IMR-90 (cell line): Measurements from ENCODE around the gene WDR62. TPM values are rescaled to one million over a fixed set of nuclear protein-coding genes. Genes with fewer than 3 reads are reported as not detected.

Experiments used
- ATAC-seq: fragments of 200-7000 bp; cut with Tn5 transposase; 2 replicates; pipeline ENCODE4 v1.9.1; 2020; ENCODE audit warnings: low read depth, mild to moderate bottlenecking, moderate library complexity
- BruUV-seq: library from RNA; stranded (reverse); fragments of 400-500 nt; replicated peaks from 2 replicates; lab custom pipeline; 2021; lab: Mats Ljungman, UMichigan
- CTCF ChIA-PET: fragments of 300-600 bp; formaldehyde crosslinking; extraction: SDS; loops from one replicate; lab custom pipeline; 2021; ENCODE audit warnings: antibody characterized with exemption; lab: Yijun Ruan, JAX
- POLR2A ChIA-PET: fragments of 300-600 bp; sonication (Branson Sonifier 250); formaldehyde crosslinking; loops from one replicate; lab custom pipeline; 2022; ENCODE audit warnings: antibody characterized with exemption; ENCODE audit not compliant: unreplicated experiment; lab: Charles Lee
- DNase-seq: peaks from one replicate; pipeline ENCODE4 v3.0.0; 2013
- H2AFZ ChIP-seq: replicated peaks from 2 replicates; pipeline ENCODE3; 2013; ENCODE audit warnings: low read length, mild to moderate bottlenecking; ENCODE audit not compliant: poor library complexity
- H2AK5ac ChIP-seq: 2 replicates; pipeline ENCODE4 v1.6.1; 2013; ENCODE audit warnings: low read depth, low read length, inconsistent platforms
- H2AK9ac ChIP-seq: replicated peaks from 2 replicates; pipeline ENCODE3; 2013; ENCODE audit warnings: mild to moderate bottlenecking, low read depth, low read length, moderate library complexity; ENCODE audit not compliant: poor library complexity
- H2BK120ac ChIP-seq: 2 replicates; pipeline ENCODE4 v1.6.1; 2013; ENCODE audit warnings: low read depth, low read length, inconsistent platforms
- H2BK15ac ChIP-seq: 3 replicates; pipeline ENCODE4 v1.6.1; 2013; ENCODE audit warnings: low read depth, low read length, inconsistent platforms
- H2BK20ac ChIP-seq: 2 replicates; pipeline ENCODE4 v1.6.1; 2013; ENCODE audit warnings: low read depth, mild to moderate bottlenecking, inconsistent platforms, low read length, moderate library complexity
- H2BK5ac ChIP-seq: 2 replicates; pipeline ENCODE4 v1.6.1; 2013; ENCODE audit warnings: mild to moderate bottlenecking, low read depth, low read length, inconsistent platforms; ENCODE audit not compliant: poor library complexity, severe bottlenecking
- H3K14ac ChIP-seq: replicated peaks from 2 replicates; pipeline ENCODE4 v1.6.1; 2013; ENCODE audit warnings: low read depth, low read length, inconsistent platforms
- H3K18ac ChIP-seq: 2 replicates; pipeline ENCODE4 v1.6.1; 2013; ENCODE audit warnings: low read depth, low read length, control low read depth
- H3K23ac ChIP-seq: 2 replicates; pipeline ENCODE4 v1.6.1; 2013; ENCODE audit warnings: low read depth, low read length, inconsistent platforms
- H3K27ac ChIP-seq: 2 replicates; pipeline ENCODE4 v1.5.1; 2013; ENCODE audit warnings: mild to moderate bottlenecking, control low read depth, low read length; ENCODE audit not compliant: insufficient read depth
- H3K27me3 ChIP-seq: 2 replicates; pipeline ENCODE4 v1.6.1; 2013; ENCODE audit warnings: low read length; ENCODE audit not compliant: control insufficient read depth, insufficient read depth
- H3K36me3 ChIP-seq: 2 replicates; pipeline ENCODE4 v1.6.1; 2013; ENCODE audit warnings: low read length, mixed read lengths; ENCODE audit not compliant: control insufficient read depth, insufficient read depth
- H3K4ac ChIP-seq: 2 replicates; pipeline ENCODE4 v1.6.1; 2013; ENCODE audit warnings: low read depth, low read length, inconsistent platforms
- H3K4me1 ChIP-seq: 2 replicates; pipeline ENCODE4 v1.6.1; 2013; ENCODE audit warnings: low read length, mixed read lengths; ENCODE audit not compliant: control insufficient read depth, insufficient read depth
- H3K4me2 ChIP-seq: 2 replicates; pipeline ENCODE4 v1.6.1; 2013; ENCODE audit warnings: low read depth, mild to moderate bottlenecking, control low read depth, low read length, moderate library complexity
- H3K4me3 ChIP-seq: 2 replicates; pipeline ENCODE4 v1.5.1; 2013; ENCODE audit warnings: low read depth, mild to moderate bottlenecking, control low read depth, low read length, moderate library complexity; ENCODE audit not compliant: insufficient read depth
- H3K56ac ChIP-seq: 2 replicates; pipeline ENCODE4 v1.6.1; 2013; ENCODE audit warnings: low read length, inconsistent platforms; ENCODE audit not compliant: insufficient read depth; ENCODE audit errors: extremely low read depth
- H3K79me1 ChIP-seq, 2 experiments: 2 replicates each; pipeline ENCODE4 v1.6.1; 2013; ENCODE audit warnings: low read length in 2 of 2, inconsistent platforms in 1 of 2, low read depth in 1 of 2
- H3K9ac ChIP-seq: 2 replicates; pipeline ENCODE4 v1.6.1; 2013; ENCODE audit warnings: low read depth, low read length, control low read depth
- H3K9me1 ChIP-seq: 2 replicates; pipeline ENCODE4 v1.6.1; 2013; ENCODE audit warnings: low read length, inconsistent platforms; ENCODE audit not compliant: insufficient read depth
- H3K9me3 ChIP-seq: 2 replicates; pipeline ENCODE4 v1.6.1; 2013; ENCODE audit warnings: low read length; ENCODE audit not compliant: control insufficient read depth, insufficient read depth
- H4K20me1 ChIP-seq: 2 replicates; pipeline ENCODE4 v1.6.1; 2013; ENCODE audit warnings: low read length, inconsistent platforms; ENCODE audit not compliant: insufficient read depth
- H4K5ac ChIP-seq: 2 replicates; pipeline ENCODE4 v1.6.1; 2013; ENCODE audit warnings: mild to moderate bottlenecking, low read depth, low read length, control low read depth
- H4K8ac ChIP-seq, 2 experiments: 2 replicates each; pipeline ENCODE4 v1.6.1; 2013; ENCODE audit warnings: low read depth in 2 of 2, low read length in 2 of 2, control low read depth in 1 of 2, inconsistent platforms in 1 of 2
- H4K91ac ChIP-seq: 2 replicates; pipeline ENCODE4 v1.6.1; 2013; ENCODE audit warnings: low read depth, low read length, inconsistent platforms; ENCODE audit not compliant: insufficient read depth
- CEBPB ChIP-seq: IDR thresholded peaks from 2 replicates; pipeline ENCODE4 v1.6.1; 2012; ENCODE audit warnings: low read depth, low read length, improper control_type of control experiment
- MAFK ChIP-seq: IDR thresholded peaks from 2 replicates; pipeline ENCODE4 v1.6.1; 2012; ENCODE audit warnings: low read depth, low read length, improper control_type of control experiment
- RAD21 ChIP-seq: IDR thresholded peaks from 2 replicates; pipeline ENCODE4 v1.6.1; 2012; ENCODE audit warnings: low read length, improper control_type of control experiment
- RCOR1 ChIP-seq: IDR thresholded peaks from 2 replicates; pipeline ENCODE4 v1.6.1; 2012; ENCODE audit warnings: mild to moderate bottlenecking, low read length, improper control_type of control experiment; ENCODE audit not compliant: insufficient replicate concordance
- RFX5 ChIP-seq: IDR thresholded peaks from 2 replicates; pipeline ENCODE4 v1.8.0; 2012; ENCODE audit warnings: low read depth, mild to moderate bottlenecking, low read length, moderate library complexity
- SMC3 ChIP-seq: fragments of 150-350 bp; IDR thresholded peaks from 2 replicates; pipeline ENCODE4 v1.6.1; 2016; ENCODE audit warnings: low read depth, mild to moderate bottlenecking, antibody characterized with exemption, low read length, moderate library complexity
- WGBS, 2 experiments: methylation state at CpG; one replicate each; pipeline versions ENCODE4 v1.1.5 to v1.1.7; 2013; ENCODE audit warnings: missing lambda C conversion rate in 2 of 2; ENCODE audit not compliant: insufficient read length in 1 of 2; ENCODE audit errors: extremely low coverage in 2 of 2; 5-methylcytosine and 5-hydroxymethylcytosine counted together
- dilution Hi-C: fragments of 300-500 bp; cut with HindIII; formaldehyde crosslinking; loops from one replicate; pipeline ENCODE4 v1.14.3; 2018; ENCODE audit warnings: low sequenced_read_pairs; ENCODE audit not compliant: unreplicated experiment
- in situ Hi-C: fragments of 300-500 bp; cut with MboI; formaldehyde crosslinking; loops from 3 replicates; pipeline ENCODE4 v1.14.3; 2019; ENCODE audit warnings: low sequenced_read_pairs, inconsistent platforms, mixed read lengths
- intact Hi-C: fragments of 100-400 bp; cut with micrococcal nuclease; formaldehyde crosslinking; loops from 2 replicates; pipeline ENCODE4 v1.10.0; 2022
- polyA plus RNA-seq, 3 experiments: library from polyadenylated mRNA; depleted of rRNA; stranded (reverse); fragments of >200 nt; gene quantifications; 2 replicates each; pipeline ENCODE4 v1.2.3, GENCODE V29; 2012; ENCODE audit warnings: low replicate concordance in 1 of 3
- total RNA-seq: library from RNA; depleted of rRNA; stranded (reverse); fragments of >200 nt; gene quantifications from 2 replicates; pipeline ENCODE4 v1.2.3, GENCODE V29; 2012

Gene WDR62
- total and polyA plus RNA-seq, 2 of the 4 experiments (the other 2 are of a cell fraction), result 4.5 to 7.0 TPM

- Histone ChIP-seq H3K4me1 (no peaks in the 10 kb centered on the region), H3K9ac (no peak overlapping the region), H4K5ac (no peak overlapping the region), H4K91ac (no peak overlapping the region), H4K8ac (no peak overlapping the region), H2BK15ac (no peak overlapping the region), H3K4ac (no peak overlapping the region), H2BK120ac (no peak overlapping the region), H2AFZ (no peak overlapping the region), H2BK20ac (no peak overlapping the region), H2BK5ac (no peak overlapping the region), H3K4me2 (no peak overlapping the region), H3K18ac (no peak overlapping the region), H3K23ac (no peak overlapping the region), H4K20me1 (no peaks in the 10 kb centered on the region), H3K9me1 (no peaks in the 10 kb centered on the region), H3K56ac (no peak overlapping the region), H3K36me3 (peaks cover 4% of the 10 kb centered on the region), H2AK5ac (no peak overlapping the region), H3K27me3 (no peaks in the 10 kb centered on the region), H3K27ac (no peak overlapping the region), H3K9me3 (no peaks in the 10 kb centered on the region), H3K4me3 (no peak overlapping the region), H3K14ac (no peak overlapping the region), H2AK9ac (no peak overlapping the region), H3K79me1 (peaks cover 16 to 45% of the 10 kb centered on the region in 2 experiments)
- no peak for DNase-seq
- no CpG with 5 or more reads among the region's 2 CpGs for WGBS, 2 experiments
- intact Hi-C loops (loop anchor here (2.0 kb wide), 1 partner anchor 53 kb away; the partner anchor contains the start of genes POLR2I and TBCB), dilution Hi-C loops (no loop called here), in situ Hi-C loops (no loop called here)
- POLR2A ChIA-PET, result no interaction called here
- TF ChIP-seq RAD21 (no peak), RCOR1 (no peak), MAFK (no peak), SMC3 (no peak), CEBPB (no peak), RFX5 (no peak)
- ATAC-seq, result no peak
- BruUV-seq, result no TSS peak
- CTCF ChIA-PET, result interaction anchor here (1.0 to 1.4 kb wide), 3 partner anchors 53 to 108 kb away, joined by 4 to 6 read pairs (median 4); partner anchors contain the start of genes POLR2I and TBCB
Measured at GRCh38 chr19:36061367-36061766, 6.7 kb downstream of the WDR62 start.
